GM23338 (cell line): Measurements from ENCODE around the gene CACNG7.

Experiments used
- CREB1 ChIP-seq: fragments of 250-450 bp; sonication (Bioruptor Pico); IDR thresholded peaks from 2 replicates; pipeline ENCODE4 v1.5.0; 2020; ENCODE audit warnings: low read depth, mild to moderate bottlenecking, moderate library complexity
- CTCF ChIP-seq, 2 experiments: fragments of 200-600 bp in 1 of 2; sonication (generic) in 1 of 2; conservative IDR thresholded peaks; 2 replicates each; pipeline versions ENCODE4 v1.5.1 to v1.6.1; 2016 to 2017; ENCODE audit warnings: antibody characterized with exemption in 2 of 2, low read depth in 2 of 2, mild to moderate bottlenecking in 2 of 2, moderate library complexity in 1 of 2
- ETS1 ChIP-seq: IDR thresholded peaks from 2 replicates; pipeline ENCODE4 v1.6.1; 2016; ENCODE audit warnings: antibody characterized with exemption
- EZH2 ChIP-seq: fragments of 200-600 bp; sonication (generic); IDR thresholded peaks from one replicate; pipeline ENCODE4 v1.8.0; 2017; ENCODE audit warnings: antibody characterized with exemption, mild to moderate bottlenecking, low read depth; ENCODE audit not compliant: unreplicated experiment
- JUNB ChIP-seq: IDR thresholded peaks from one replicate; pipeline ENCODE4 v1.6.1; 2016; ENCODE audit warnings: antibody characterized with exemption; ENCODE audit not compliant: unreplicated experiment
- POLR2AphosphoS5 ChIP-seq: IDR thresholded peaks from 2 replicates; pipeline ENCODE4 v1.6.1; 2016; ENCODE audit warnings: antibody characterized with exemption, low read depth
- STAT1 ChIP-seq: IDR thresholded peaks from one replicate; pipeline ENCODE4 v1.6.1; 2016; ENCODE audit warnings: antibody characterized with exemption; ENCODE audit not compliant: unreplicated experiment

- TF ChIP-seq CTCF (conservative IDR thresholded peaks at IDR 0.05; ENCODE audit: low read depth in 2 of 2) (no peak), STAT1 (no peak), POLR2AphosphoS5 (no peak), EZH2 (no peak), CREB1 (CRISPR knock-in tag) (no peak), JUNB (no peak), ETS1 (no peak)
Measured at GRCh38 chr19:53883231-53883661, 25.8 kb upstream of the CACNG7 start.
